PC-3 (cell line): ENCODE measurements around the gene PRKG2.

Experiments
- CTCF ChIP-seq: fragments of 300-600 bp; sonication (generic); conservative IDR thresholded peaks from 2 replicates; pipeline ENCODE4 v1.5.1; 2017; ENCODE audit warnings: antibody characterized with exemption, low read depth, mild to moderate bottlenecking, low read length
- EZH2phosphoT487 ChIP-seq: fragments of 300-600 bp; sonication (generic); IDR thresholded peaks from 2 replicates; pipeline ENCODE4 v1.6.1; 2018; ENCODE audit warnings: mild to moderate bottlenecking, antibody characterized with exemption, low read length, borderline replicate concordance

DNA sequence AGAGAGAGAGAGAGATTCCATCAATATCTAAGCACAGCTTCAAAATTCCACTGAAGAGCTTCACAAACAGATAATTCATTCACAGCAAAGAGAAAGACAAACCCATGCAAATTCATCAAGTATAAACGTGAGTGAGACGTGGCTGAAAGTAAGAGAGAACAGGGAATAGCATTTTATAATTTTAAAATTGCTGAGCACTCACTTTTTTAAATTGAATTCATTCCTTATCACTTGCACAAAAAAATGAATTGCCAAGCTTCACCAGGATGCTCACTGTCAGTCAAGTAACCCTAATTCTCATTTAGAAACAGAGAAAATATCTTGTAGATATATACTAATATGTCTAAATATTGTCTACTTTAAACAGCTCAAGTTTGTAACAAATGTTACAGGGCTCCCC is 144.0 kb downstream of the PRKG2 start:
- TF ChIP-seq CTCF = no peak
- TF ChIP-seq EZH2phosphoT487 = no peak
